Lung (tissue), 12 donors: ENCODE results near the gene RASSF10. TPM values are rescaled to one million over a fixed set of nuclear protein-coding genes. Genes with fewer than 3 reads are reported as not detected.
"Not testable (repeated sequence)": the region's sequence is repeated elsewhere in the genome, so short reads cannot be mapped to it uniquely, and the experiment has no call there.

ENCODE experiments used
- ATAC-seq: fragments of 200-7000 bp; cut with Tn5 transposase; one replicate; pipeline ENCODE4 v1.9.1; 2020; ENCODE audit warnings: moderate number of reproducible peaks; ENCODE audit not compliant: insufficient read depth, low FRiP score
- DNase-seq, 3 donors: peaks; one replicate each; pipeline ENCODE4 v3.0.0-alpha.2; 2013 to 2017
- H3K27ac ChIP-seq, 2 donors: one replicate each; pipeline ENCODE4 v1.5.1; 2013; ENCODE audit warnings: mild to moderate bottlenecking in 2 of 2, moderate library complexity in 2 of 2, control low read depth in 1 of 2, inconsistent platforms in 1 of 2, low read depth in 1 of 2, low read length in 1 of 2
- H3K27me3 ChIP-seq, 3 donors: one replicate each; pipeline ENCODE4 v1.5.1; 2013; ENCODE audit warnings: low read length in 2 of 3; ENCODE audit not compliant: control insufficient read depth in 3 of 3, insufficient read depth in 3 of 3
- H3K36me3 ChIP-seq, 4 donors: one replicate each; pipeline ENCODE4 v1.5.1; 2013; ENCODE audit warnings: low read length in 4 of 4, mild to moderate bottlenecking in 1 of 4, moderate library complexity in 1 of 4; ENCODE audit not compliant: control insufficient read depth in 4 of 4, insufficient read depth in 4 of 4
- H3K4me1 ChIP-seq, 5 donors: one replicate each; pipeline ENCODE4 v1.5.1; 2013; ENCODE audit warnings: low read length in 5 of 5, mild to moderate bottlenecking in 2 of 5, moderate library complexity in 1 of 5; ENCODE audit not compliant: control insufficient read depth in 5 of 5, insufficient read depth in 5 of 5
- H3K4me3 ChIP-seq: one replicate; pipeline ENCODE4 v1.5.1; 2013; ENCODE audit warnings: mild to moderate bottlenecking, control low read depth, moderate library complexity
- H3K9ac ChIP-seq, 2 donors: one replicate each; pipeline ENCODE4 v1.5.1; 2013; ENCODE audit warnings: low read length in 2 of 2, control low read depth in 1 of 2; ENCODE audit not compliant: insufficient read depth in 1 of 2
- H3K9me3 ChIP-seq, 4 donors: one replicate each; pipeline ENCODE4 v1.5.1; 2013; ENCODE audit warnings: low read length in 3 of 4, mild to moderate bottlenecking in 1 of 4, moderate library complexity in 1 of 4; ENCODE audit not compliant: control insufficient read depth in 4 of 4, insufficient read depth in 3 of 4
- CTCF ChIP-seq: IDR thresholded peaks from 2 replicates; pipeline ENCODE4 v1.5.1; 2012; ENCODE audit warnings: mild to moderate bottlenecking; ENCODE audit errors: control extremely low read depth, extremely low read depth
- WGBS, 2 donors: extraction: QIAGEN DNeasy Blood & Tissue Kit; methylation state at CpG; one replicate each; pipeline ENCODE4 v1.1.7; 2013; 5-methylcytosine and 5-hydroxymethylcytosine counted together
- polyA plus RNA-seq, 2 donors: library from polyadenylated mRNA; stranded (reverse); fragments of 200-250 nt; gene quantifications; one replicate each; pipeline ENCODE4 v1.2.1, GENCODE V29; 2013
- total RNA-seq, 2 donors: library from RNA; depleted of rRNA in 1 of 2; stranded (reverse); fragments of >200 nt in 1 of 2; gene quantifications; one replicate each; pipeline ENCODE4 v1.2.1, GENCODE V29; 2014 to 2021
- donor health status: control.
- donor health status: control.
- donor health status: Bipolar disorder and iron deficiency.
- donor health status: healthy.
- donor health status: DM: yes; HTN: yes; CAD: no.

The RASSF10 gene
- total and polyA plus RNA-seq, 4 donors: 1.7 to 12.2 (median 6.1) TPM

GRCh38 chr11:13043912-13044628, 35.0 kb downstream of the RASSF10 start:
- H3K4me1 ChIP-seq: peaks cover 0 to 6% (median 0%) of the 10 kb centered on the region in 5 donors
- WGBS, 2 donors: 70 to 81% methylated on average over 4 of the region's 4 CpGs
- no peak for DNase-seq
- H3K27me3 ChIP-seq: peaks cover 0 to 4% (median 0%) of the 10 kb centered on the region in 3 donors
- H3K4me3 ChIP-seq: no peak overlapping the region
- no peak for TF ChIP-seq CTCF
- no peaks in the 10 kb centered on the region for H3K36me3 ChIP-seq
- H3K27ac ChIP-seq: no peak overlapping the region
- no peaks in the 10 kb centered on the region for H3K9me3 ChIP-seq
- H3K9ac ChIP-seq: no peak overlapping the region
- no peak for ATAC-seq

- H3K36me3 ChIP-seq, H3K9ac ChIP-seq, H3K9me3 ChIP-seq, H3K4me1 ChIP-seq, H3K27ac ChIP-seq, H3K4me3 ChIP-seq, H3K27me3 ChIP-seq, ATAC-seq, DNase-seq: not testable (repeated sequence)
- 84 to 94% methylated on average over 8 of the region's 8 CpGs for WGBS, 2 donors
These were observed 36.0 kb downstream of the RASSF10 start for GRCh38 chr11:13045089-13045488.

GRCh38 chr11:13045734-13046133, 36.6 kb downstream of the RASSF10 start:
- WGBS, 2 donors: 70 to 81% methylated on average over 5 of the region's 5 CpGs
- no peak overlapping the region for H3K27ac ChIP-seq
- DNase-seq: no peak
- peaks cover 0 to 4% (median 0%) of the 10 kb centered on the region in 3 donors for H3K27me3 ChIP-seq
- no peak for ATAC-seq
- H3K4me1 ChIP-seq: peaks cover 0 to 6% (median 0%) of the 10 kb centered on the region in 5 donors
- H3K4me3 ChIP-seq: no peak overlapping the region
- H3K9ac ChIP-seq: no peak overlapping the region
- peaks cover 0 to 2% (median 0%) of the 10 kb centered on the region in 4 donors for H3K9me3 ChIP-seq
- no peaks in the 10 kb centered on the region for H3K36me3 ChIP-seq
- TF ChIP-seq CTCF: no peak

- Histone ChIP-seq H3K36me3 (no peaks in the 10 kb centered on the region), H3K9ac (no peak overlapping the region), H3K4me1 (peaks cover 0 to 6% (median 1%) of the 10 kb centered on the region in 5 donors), H3K9me3 (peaks cover 0 to 2% (median 0%) of the 10 kb centered on the region in 4 donors), H3K27ac (no peak overlapping the region), H3K27me3 (peaks cover 0 to 4% (median 0%) of the 10 kb centered on the region in 3 donors), H3K4me3 (no peak overlapping the region)
- ATAC-seq (no peak), DNase-seq (no peak)
- 77 to 81% methylated on average over 10 of the region's 10 CpGs for WGBS, 2 donors
- no peak for TF ChIP-seq CTCF
These were observed 37.8 kb downstream of the RASSF10 start for GRCh38 chr11:13046637-13047570.
